Measurements from ENCODE around the gene AGTPBP1.

AGTPBP1 gene

DNA sequence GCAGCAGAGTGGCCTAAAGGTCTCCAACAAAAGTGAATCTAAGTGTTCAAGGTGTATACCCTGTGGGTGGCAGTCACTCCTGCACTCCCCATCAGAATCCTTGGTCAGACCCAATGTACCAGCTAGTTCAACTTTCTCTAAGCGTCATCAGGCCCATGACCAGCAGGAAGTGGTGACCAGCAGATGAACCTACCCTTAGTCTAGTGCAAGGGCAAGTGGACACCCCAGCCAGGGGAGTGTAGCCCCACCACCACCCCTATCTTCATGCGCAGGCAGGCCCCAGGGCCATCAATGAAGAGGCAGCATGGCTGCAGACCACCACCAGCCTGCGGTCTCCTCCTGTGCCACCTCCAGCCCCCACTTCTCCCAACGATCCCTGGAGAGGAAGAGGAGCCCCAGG is 213.1 kb downstream of the AGTPBP1 start:
- DNase-seq: no peak

GRCh38 chr9:85528142-85528541 is 213.6 kb downstream of the AGTPBP1 start:
- no peak for DNase-seq

GRCh38 chr9:85527331-85528020 is 214.3 kb downstream of the AGTPBP1 start:
- DNase-seq: no peak

GRCh38 chr9:85524531-85524930 is 217.2 kb downstream of the AGTPBP1 start:
- DNase-seq: no peak

DNA sequence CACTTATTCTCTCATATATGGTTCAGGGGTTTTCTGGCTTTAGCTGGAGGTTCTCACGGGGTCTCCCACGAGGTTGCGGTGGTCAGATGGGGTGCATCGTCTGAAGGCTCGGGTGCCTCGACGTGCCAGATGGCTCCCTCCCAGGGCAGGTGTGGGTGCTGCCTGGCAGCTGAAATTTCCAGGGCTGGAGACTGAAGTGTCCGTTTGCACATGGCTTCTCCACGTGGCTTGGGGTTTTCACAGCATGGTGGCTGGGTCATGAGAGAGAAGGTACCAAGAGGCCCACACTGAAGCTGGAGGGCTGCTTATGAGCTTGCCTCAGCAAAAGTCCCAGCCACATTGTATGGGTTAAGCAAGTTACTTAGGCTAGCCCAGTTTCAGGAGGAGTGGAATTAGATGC is 218.6 kb downstream of the AGTPBP1 start:
- DNase-seq: no peak

GRCh38 chr9:85522459-85523092 is 219.2 kb downstream of the AGTPBP1 start:
- no peak for DNase-seq

DNA sequence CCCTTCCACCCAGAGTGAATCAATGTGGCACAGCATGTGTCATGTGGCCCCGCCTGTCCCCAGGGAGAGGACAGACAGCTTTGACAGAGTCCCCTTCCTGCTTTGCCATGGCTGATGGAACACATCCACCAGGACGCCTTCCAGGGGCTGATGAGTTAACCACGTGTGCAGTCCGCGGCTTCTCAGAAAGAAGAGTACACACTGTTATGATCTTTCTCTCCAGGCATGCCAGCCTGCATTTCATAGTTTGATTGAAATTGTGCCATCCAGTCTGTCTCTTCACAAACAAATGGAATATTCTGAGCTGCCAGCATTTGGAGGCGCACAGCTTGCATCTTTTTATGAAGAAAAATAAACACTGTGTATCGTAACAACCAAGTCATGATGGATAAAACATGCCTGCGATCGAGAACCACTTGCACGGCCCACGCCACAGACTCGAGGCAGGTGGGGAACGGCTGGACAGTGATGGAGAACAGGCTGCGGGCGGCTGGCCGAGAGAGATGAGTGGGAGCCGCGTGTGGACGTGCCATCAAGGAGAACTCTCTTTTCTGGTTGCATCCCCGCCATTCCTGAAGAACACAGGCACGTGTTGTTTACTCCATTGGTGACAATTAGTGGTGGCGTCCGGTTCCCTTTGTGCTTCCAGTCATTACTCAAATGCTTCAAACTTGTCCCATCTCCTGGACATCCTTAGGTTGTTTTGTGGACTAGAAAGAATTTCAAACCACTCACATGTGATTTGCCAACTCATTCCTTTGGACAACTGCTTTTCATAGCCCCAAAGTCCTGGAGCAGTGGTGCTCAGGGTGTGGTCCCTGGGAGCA is 220.2 kb downstream of the AGTPBP1 start:
- DNase-seq: no peak

- no peak for DNase-seq
Observed at GRCh38 chr9:85516976-85517637, 224.6 kb downstream of the AGTPBP1 start.

GRCh38 chr9:85516455-85516854 is 225.3 kb downstream of the AGTPBP1 start:
- DNase-seq: peak; percentile 51 to 82

- no peak for DNase-seq
Observed at GRCh38 chr9:85515021-85515420, 226.7 kb downstream of the AGTPBP1 start.

DNA sequence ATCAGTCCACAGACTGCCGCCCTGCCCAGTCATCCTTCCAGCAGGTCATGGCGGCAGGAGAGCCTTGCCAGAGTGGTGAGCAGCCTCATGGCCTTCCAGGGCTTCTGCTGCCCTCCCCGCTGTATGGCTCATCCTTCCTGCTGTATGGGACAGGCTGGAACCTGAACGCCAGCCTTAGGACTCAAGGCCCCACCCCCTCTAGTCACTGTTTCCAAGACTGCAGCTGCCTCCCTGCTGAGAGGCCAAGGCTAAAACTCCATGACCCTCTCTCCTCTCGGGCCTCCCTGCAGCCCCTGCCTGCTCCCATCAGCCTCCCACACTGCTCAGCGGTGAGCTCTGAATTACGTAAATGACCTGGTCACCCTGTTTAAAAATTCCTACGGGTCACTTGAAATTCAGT is 227.5 kb downstream of the AGTPBP1 start:
- DNase-seq: no peak

DNA sequence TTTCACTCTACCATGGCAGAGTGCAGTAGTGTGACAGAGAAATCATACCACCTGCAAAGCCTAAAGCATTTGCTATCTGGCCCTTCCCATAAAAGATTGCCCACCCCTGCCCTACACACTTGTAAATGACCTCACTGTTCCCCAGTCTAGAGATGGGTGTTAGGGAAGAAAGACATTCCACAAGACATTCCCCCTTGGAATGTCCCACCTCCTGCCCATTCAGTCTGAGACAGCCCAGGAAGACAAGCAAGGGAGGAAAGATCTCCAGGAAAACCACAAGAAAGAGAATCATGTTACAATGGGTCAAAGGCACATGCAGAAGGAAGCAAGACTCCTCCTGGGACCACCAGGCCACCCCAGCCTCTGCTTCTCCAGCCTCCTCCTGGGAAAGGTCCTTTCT is 230.0 kb downstream of the AGTPBP1 start:
- DNase-seq: no peak

GRCh38 chr9:85510830-85511504 is 230.8 kb downstream of the AGTPBP1 start:
- no peak for DNase-seq

DNA sequence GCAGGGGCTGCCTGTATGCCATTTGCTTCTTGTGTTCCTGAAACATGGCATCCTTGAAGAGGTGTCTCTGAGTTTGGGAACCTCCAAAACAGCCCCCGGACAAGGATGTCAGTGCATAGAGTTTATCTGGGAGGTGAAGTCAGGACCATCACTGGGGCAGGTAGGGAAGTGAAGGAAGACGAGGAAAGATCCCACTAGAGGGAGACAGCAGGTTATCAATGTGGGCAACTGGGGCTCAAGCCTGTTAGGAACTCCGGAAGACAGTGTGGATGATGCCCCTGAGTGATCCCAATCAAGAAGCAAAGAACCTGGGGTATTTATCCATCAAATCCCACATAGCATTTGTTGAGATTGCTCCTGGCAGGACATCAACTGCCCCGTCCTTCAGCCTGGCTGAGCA is 233.1 kb downstream of the AGTPBP1 start:
- DNase-seq: no peak

- DNase-seq: no peak
Observed at GRCh38 chr9:85505612-85506011, 236.1 kb downstream of the AGTPBP1 start.

GRCh38 chr9:85502815-85503655 is 238.7 kb downstream of the AGTPBP1 start:
- DNase-seq: no peak

- no peak for DNase-seq
Observed at GRCh38 chr9:85501882-85502281, 239.9 kb downstream of the AGTPBP1 start.

DNA sequence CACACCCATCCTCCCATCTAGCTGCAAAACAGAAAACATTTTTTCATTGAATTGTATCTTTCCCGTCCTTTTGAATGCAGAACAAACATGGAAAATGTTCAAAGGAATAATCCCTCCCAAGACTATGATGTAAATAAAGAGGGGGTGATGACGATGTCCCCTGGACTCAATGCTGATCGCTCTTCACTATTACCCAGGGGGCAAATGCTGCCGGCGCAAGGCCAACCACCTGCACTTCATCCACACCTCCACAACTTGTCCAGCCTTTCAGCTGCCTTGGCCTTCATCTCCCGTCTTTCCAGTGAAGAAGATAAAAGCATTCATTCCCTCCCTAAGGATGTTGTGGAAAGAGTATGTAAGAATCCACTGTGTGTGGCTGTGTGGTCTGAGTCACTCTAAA is 240.3 kb downstream of the AGTPBP1 start:
- no peak for DNase-seq
